ENCODE results near the gene APOB.
A peak's percentile ranks its signal among the peaks of the same experiment; 100 is the strongest.

APOB gene

GRCh38 chr2:20977520-20978180, 66.2 kb downstream of the APOB start:
- no peak for DNase-seq (ENCODE audit: low read depth in 2 of 2)

GRCh38 chr2:20976527-20976926, 67.3 kb downstream of the APOB start:
- DNase-seq (ENCODE audit: low read depth in 2 of 2) = no peak

GRCh38 chr2:20972792-20973565, 70.9 kb downstream of the APOB start:
- DNase-seq (ENCODE audit: low read depth in 2 of 2) = no peak

GRCh38 chr2:20972110-20972509, 71.8 kb downstream of the APOB start:
- DNase-seq (ENCODE audit: low read depth in 2 of 2) = no peak

- no peak for DNase-seq (ENCODE audit: low read depth in 2 of 2)
Observed at GRCh38 chr2:20970068-20970467, 73.8 kb downstream of the APOB start.

GRCh38 chr2:20966061-20966595, 77.7 kb downstream of the APOB start:
- no peak for DNase-seq (ENCODE audit: low read depth in 2 of 2)

- DNase-seq (ENCODE audit: low read depth in 2 of 2) = no peak
Observed at GRCh38 chr2:20965221-20965620, 78.7 kb downstream of the APOB start.

- DNase-seq (ENCODE audit: low read depth in 2 of 2) = no peak
Observed at GRCh38 chr2:20963867-20964266, 80.0 kb downstream of the APOB start.

GRCh38 chr2:20962939-20963557, 80.8 kb downstream of the APOB start:
- DNase-seq (ENCODE audit: low read depth in 2 of 2) = peak; percentile 59 to 71

- DNase-seq (ENCODE audit: low read depth in 2 of 2) = no peak
Observed at GRCh38 chr2:20961858-20962257, 82.0 kb downstream of the APOB start.

- DNase-seq (ENCODE audit: low read depth in 2 of 2) = no peak
Observed at GRCh38 chr2:20960003-20960402, 83.9 kb downstream of the APOB start.

- no peak for DNase-seq (ENCODE audit: low read depth in 2 of 2)
Observed at GRCh38 chr2:20959252-20959651, 84.6 kb downstream of the APOB start.

- DNase-seq (ENCODE audit: low read depth in 2 of 2) = no peak
Observed at GRCh38 chr2:20957788-20958525, 85.9 kb downstream of the APOB start.

GRCh38 chr2:20955277-20956026, 88.4 kb downstream of the APOB start:
- no peak for DNase-seq (ENCODE audit: low read depth in 2 of 2)

GRCh38 chr2:20953146-20953824, 90.6 kb downstream of the APOB start:
- no peak for DNase-seq (ENCODE audit: low read depth in 2 of 2)

Measured in activated CD4-positive, alpha-beta T cell treated with anti-CD3 and anti-CD28 coated beads for 24 hours (primary cell).